K562 (cell line): ENCODE results near the gene FNBP1. TPM values are rescaled to one million over a fixed set of nuclear protein-coding genes. Genes with fewer than 3 reads are reported as not detected.

Source experiments
- ATAC-seq: fragments of 200-7000 bp; cut with Tn5 transposase; 3 replicates; pipeline ENCODE4 v1.9.1; 2020; ENCODE audit warnings: moderate library complexity
- BruUV-seq: library from RNA; stranded (reverse); fragments of 400-500 nt; replicated peaks from 2 replicates; lab custom pipeline; 2021; lab: Mats Ljungman, UMichigan
- CTCF ChIA-PET: fragments of 300-600 bp; formaldehyde crosslinking; extraction: SDS; loops from one replicate; lab custom pipeline; 2021; ENCODE audit warnings: low intra/inter-chr PET ratio; lab: Yijun Ruan, JAX
- POLR2A ChIA-PET: fragments of 300-600, 350-650 bp; sonication (Branson Sonifier 250); formaldehyde crosslinking; extraction: SDS; loops from one replicate; lab custom pipeline; 2021; ENCODE audit warnings: antibody characterized with exemption, inconsistent platforms; lab: Yijun Ruan, JAX
- DNase-seq, 4 experiments: peaks; one replicate each; pipeline versions ENCODE4 v3.0.0 to v3.0.0-alpha.2; 2011 to 2018; ENCODE audit warnings: low spot score in 3 of 4, mixed read lengths in 3 of 4; ENCODE audit errors: extremely low read depth in 1 of 4
- FAIRE-seq: peaks from 2 replicates; lab custom pipeline; 2011; peaks lifted over from hg19 to GRCh38; lab: Jason Lieb, UNC
- H2AFZ ChIP-seq: 2 replicates; pipeline ENCODE4 v1.6.0; 2011; ENCODE audit warnings: low read depth, low read length, control low read depth, inconsistent platforms
- H3K27ac ChIP-seq: fragments of 200-600 bp; 3 replicates; pipeline ENCODE4 v1.8.0; 2011; ENCODE audit warnings: low read depth, mild to moderate bottlenecking, control low read depth, inconsistent platforms, low read length, moderate library complexity, mixed read lengths; ENCODE audit errors: extremely low read depth
- H3K27me3 ChIP-seq, 2 experiments: fragments of 300-600 bp in 1 of 2; 2 replicates in 1 of 2; 3 replicates in 1 of 2; pipeline versions ENCODE4 v1.6.0 to v1.8.0; 2011; ENCODE audit warnings: inconsistent platforms in 2 of 2, low read length in 2 of 2, mild to moderate bottlenecking in 1 of 2, mixed read lengths in 1 of 2, moderate library complexity in 1 of 2; ENCODE audit not compliant: control insufficient read depth in 2 of 2, insufficient read depth in 2 of 2
- H3K36me3 ChIP-seq: fragments of 300-600 bp; 3 replicates; pipeline ENCODE4 v1.8.0; 2011; ENCODE audit warnings: mild to moderate bottlenecking, low read length, inconsistent platforms; ENCODE audit not compliant: control insufficient read depth, insufficient read depth
- H3K4me1 ChIP-seq, 2 experiments: fragments of 200-600 bp in 1 of 2; replicated peaks in 1 of 2; 2 replicates in 1 of 2; 3 replicates in 1 of 2; pipeline versions ENCODE4 v1.5.1 to v1.8.0; 2011; ENCODE audit warnings: inconsistent platforms in 2 of 2, low read length in 2 of 2, mild to moderate bottlenecking in 1 of 2, mixed read lengths in 1 of 2, moderate library complexity in 1 of 2; ENCODE audit not compliant: control insufficient read depth in 2 of 2, insufficient read depth in 2 of 2
- H3K4me2 ChIP-seq: 2 replicates; pipeline ENCODE4 v1.6.1; 2011; ENCODE audit warnings: low read length, control low read depth, inconsistent platforms, mixed read lengths; ENCODE audit not compliant: insufficient read depth
- H3K4me3 ChIP-seq: fragments of 200-600 bp; sonication (generic), shearing (Covaris generic); 2 replicates; pipeline ENCODE4 v1.5.1; 2016; ENCODE audit warnings: control low read depth, inconsistent platforms
- H3K79me2 ChIP-seq: fragments of 200-600 bp; 3 replicates; pipeline ENCODE4 v1.8.0; 2011; ENCODE audit warnings: low read length, inconsistent platforms; ENCODE audit not compliant: control insufficient read depth, insufficient read depth
- H3K9ac ChIP-seq, 2 experiments: 2 replicates each; pipeline versions ENCODE4 v1.6.0 to v1.6.1; 2011; ENCODE audit warnings: low read depth in 2 of 2, low read length in 2 of 2, control low read depth in 1 of 2, inconsistent platforms in 1 of 2, mild to moderate bottlenecking in 1 of 2, mixed read lengths in 1 of 2; ENCODE audit not compliant: insufficient read depth in 1 of 2
- H3K9me1 ChIP-seq: one replicate; pipeline ENCODE4 v1.6.0; 2011; ENCODE audit warnings: inconsistent platforms, mild to moderate bottlenecking, low read length, moderate library complexity; ENCODE audit not compliant: control insufficient read depth, insufficient read depth
- H3K9me3 ChIP-seq: replicated peaks from 2 replicates; pipeline ENCODE4 v1.5.1; 2011; ENCODE audit warnings: low read depth, low read length, inconsistent platforms; ENCODE audit not compliant: control insufficient read depth, insufficient read depth
- H4K20me1 ChIP-seq: replicated peaks from 2 replicates; pipeline ENCODE4 v1.6.1; 2011; ENCODE audit warnings: low read length, inconsistent platforms, mixed read lengths; ENCODE audit not compliant: control insufficient read depth, insufficient read depth
- ADNP ChIP-seq: fragments of 200-800 bp; sonication (Bioruptor generic); IDR thresholded peaks from 2 replicates; pipeline ENCODE4 v1.6.1; 2016; ENCODE audit warnings: missing genetic modification characterization, missing compliant biosample characterization
- CBFA2T2 ChIP-seq: fragments of 450-650 bp; conservative IDR thresholded peaks from 2 replicates; pipeline ENCODE4 v1.6.1; 2017; ENCODE audit warnings: mild to moderate bottlenecking
- DACH1 ChIP-seq: fragments of 450-650 bp; IDR thresholded peaks from 2 replicates; pipeline ENCODE4 v1.6.1; 2018; ENCODE audit not compliant: partially characterized antibody
- GATAD2B ChIP-seq: fragments of 450-650 bp; IDR thresholded peaks from 2 replicates; pipeline ENCODE4 v1.6.1; 2017; ENCODE audit warnings: mild to moderate bottlenecking, borderline replicate concordance
- KDM2B ChIP-seq: fragments of 250-450 bp; sonication (Bioruptor Pico); IDR thresholded peaks from 2 replicates; pipeline ENCODE4 v1.8.0; 2021; ENCODE audit warnings: mild to moderate bottlenecking, moderate library complexity
- KDM5B ChIP-seq: fragments of 200-600 bp; sonication (generic); IDR thresholded peaks from 2 replicates; pipeline ENCODE4 v1.6.1; 2012; ENCODE audit warnings: low read depth, mild to moderate bottlenecking, moderate library complexity, low read length, control low read depth, inconsistent platforms; ENCODE audit not compliant: insufficient replicate concordance
- MIER1 ChIP-seq: fragments of 450-650 bp; IDR thresholded peaks from 2 replicates; pipeline ENCODE4 v1.6.1; 2016; ENCODE audit warnings: antibody characterized with exemption, mild to moderate bottlenecking, low read depth
- NFIC ChIP-seq: fragments of 450-650 bp; IDR thresholded peaks from 2 replicates; pipeline ENCODE4 v1.6.1; 2017; ENCODE audit warnings: mild to moderate bottlenecking, inconsistent platforms
- NFXL1 ChIP-seq: fragments of 450-650 bp; formaldehyde crosslinking; IDR thresholded peaks from 2 replicates; pipeline ENCODE4 v1.4.0; 2021; ENCODE audit warnings: mild to moderate bottlenecking
- NR2C1 ChIP-seq, 2 experiments: fragments of 450-650 bp; IDR thresholded peaks; 2 replicates each; pipeline ENCODE4 v1.6.1; 2017; ENCODE audit warnings: mild to moderate bottlenecking in 2 of 2, antibody characterized with exemption in 1 of 2, inconsistent platforms in 1 of 2, missing compliant biosample characterization in 1 of 2, missing genetic modification characterization in 1 of 2
- TEAD2 ChIP-seq: fragments of 450-650 bp; IDR thresholded peaks from 2 replicates; pipeline ENCODE4 v1.6.1; 2016; ENCODE audit warnings: missing genetic modification characterization, control low read depth, missing compliant biosample characterization
- U2AF1 ChIP-seq: fragments of 200-400 bp; formaldehyde crosslinking; optimal IDR thresholded peaks from 2 replicates; pipeline ENCODE3; 2017; ENCODE audit warnings: mild to moderate bottlenecking, low read depth, low read length, moderate library complexity
- XRCC5 ChIP-seq: fragments of 200-400 bp; formaldehyde crosslinking; IDR thresholded peaks from 2 replicates; pipeline ENCODE4 v1.6.1; 2017; ENCODE audit warnings: low read depth, mild to moderate bottlenecking, low read length
- ZNF121 ChIP-seq: sonication (generic); formaldehyde crosslinking; conservative IDR thresholded peaks from 2 replicates; pipeline ENCODE4 v1.8.0; 2022; ENCODE audit warnings: missing genetic modification reagents
- ZNF263 ChIP-seq: sonication (generic); formaldehyde crosslinking; IDR thresholded peaks from 2 replicates; pipeline ENCODE4 v1.8.0; 2022; ENCODE audit warnings: mild to moderate bottlenecking, missing genetic modification reagents, borderline replicate concordance
- ZNF384 ChIP-seq: IDR thresholded peaks from 2 replicates; pipeline ENCODE4 v1.6.1; 2012; ENCODE audit warnings: low read depth, low read length, improper control_type of control experiment
- ZNF444 ChIP-seq: fragments of 250-450 bp; sonication (Bioruptor Pico); IDR thresholded peaks from 2 replicates; pipeline ENCODE4 v1.4.0; 2020; ENCODE audit warnings: mild to moderate bottlenecking, moderate library complexity
- ZNF764 ChIP-seq: fragments of 250-450 bp; sonication (Bioruptor Pico); IDR thresholded peaks from 2 replicates; pipeline ENCODE4 v1.4.0; 2020; ENCODE audit warnings: low read depth, mild to moderate bottlenecking, moderate library complexity
- WGBS: fragments of 100-300 bp; shearing (Covaris generic); methylation state at CpG from one replicate; pipeline ENCODE4 v1.1.6; 2016; ENCODE audit warnings: low coverage, mixed read lengths; ENCODE audit not compliant: insufficient coverage; ENCODE audit errors: missing lambda C conversion rate; 5-methylcytosine and 5-hydroxymethylcytosine counted together
- in situ Hi-C: fragments of 300-500 bp; cut with MboI; formaldehyde crosslinking; loops from 4 replicates; pipeline ENCODE4 v1.15.0; 2018; ENCODE audit warnings: inconsistent platforms, mixed read lengths
- intact Hi-C: fragments of 100-400 bp; cut with micrococcal nuclease; formaldehyde crosslinking; loops from 2 replicates; pipeline ENCODE4 v1.14.2; 2022
- polyA plus RNA-seq, 8 experiments: library from polyadenylated mRNA; depleted of rRNA in 4 of 8; stranded (reverse) in 5 of 8; unstranded in 3 of 8; fragments of >200 nt; fragmentation: Nextera tagmentation in 2 of 8; fragmentation: Illumina TruSeq in 1 of 8; extraction: Ambion mirVana in 2 of 8; extraction: Trizol in 1 of 8; gene quantifications; 2 replicates each; pipeline versions ENCODE4 v1.2.1 to v1.2.3, GENCODE V29; 2011 to 2014; ENCODE audit warnings: inconsistent platforms in 1 of 8, missing spikeins in 1 of 8
- total RNA-seq, 7 experiments: library from RNA; depleted of rRNA in 6 of 7; stranded (reverse); fragments of >200 nt in 6 of 7; fragmentation: Illumina TruSeq in 2 of 7; extraction: Trizol in 2 of 7; gene quantifications; 2 replicates each; pipeline versions ENCODE4 v1.2.1 to v1.2.3, GENCODE V29; 2011 to 2021; ENCODE audit warnings: low replicate concordance in 1 of 7
- TF ChIP-seq, protein P1 (sequence below): fragments of 450-650 bp; conservative IDR thresholded peaks from 2 replicates; pipeline ENCODE4 v1.6.1; 2016; ENCODE audit warnings: missing genetic modification characterization, low read depth, mild to moderate bottlenecking, missing compliant biosample characterization, moderate library complexity

The FNBP1 gene
- total and polyA plus RNA-seq, 9 of the 15 experiments (the other 6 are each of a cell fraction or from before 2014, with no cell fraction given): 1.8 to 14.9 (median 7.6) TPM

DNA sequence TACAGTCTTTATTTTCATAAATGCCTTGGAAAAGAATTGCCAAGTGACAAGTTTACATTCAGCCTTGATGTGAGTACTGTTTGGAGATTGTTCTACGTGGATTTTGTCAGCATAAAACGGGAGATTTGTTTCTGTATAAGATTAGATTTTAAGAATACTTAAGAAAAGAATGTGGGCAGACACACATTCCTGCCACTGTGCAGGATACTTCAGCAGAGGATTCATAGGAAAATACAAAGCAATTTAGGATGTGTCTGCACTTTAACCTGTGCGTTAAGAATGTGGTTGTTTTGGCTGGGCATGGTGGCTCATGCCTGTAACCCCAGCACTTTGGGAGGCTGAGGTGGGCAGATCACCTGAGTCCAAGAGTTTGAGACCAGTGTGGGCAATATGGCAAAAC lies 47.9 kb upstream of the FNBP1 start:
- Histone ChIP-seq H3K27ac (no peak overlapping the region), H3K27me3 (no peaks in the 10 kb centered on the region), H2AFZ (no peak overlapping the region), H3K4me2 (no peak overlapping the region), H3K9me1 (no peaks in the 10 kb centered on the region)
- CTCF ChIA-PET: no interaction called here
- WGBS: 82% methylated on average over 3 of the region's 3 CpGs
- in situ Hi-C loops: no loop called here
- BruUV-seq: no TSS peak
- TF ChIP-seq ZNF384 (no peak), KDM2B (CRISPR knock-in tag) (no peak), GATAD2B (no peak), CBFA2T2 (no peak), TEAD2 (tag) (no peak), NFXL1 (CRISPR knock-in tag) (no peak), KDM5B (no peak), ADNP (tag) (no peak), MIER1 (no peak), ZNF764 (CRISPR knock-in tag) (no peak), NFIC (no peak), U2AF1 (no peak), DACH1 (no peak), ZNF263 (CRISPR knock-in tag) (no peak), ZNF444 (CRISPR knock-in tag) (no peak), XRCC5 (no peak), NR2C1 (IDR thresholded peaks at IDR 0.05) (no peak), NR2C1 (tag; IDR thresholded peaks at IDR 0.05) (no peak), ZNF121 (CRISPR knock-in tag) (no peak)
- TF ChIP-seq, protein P1, sequence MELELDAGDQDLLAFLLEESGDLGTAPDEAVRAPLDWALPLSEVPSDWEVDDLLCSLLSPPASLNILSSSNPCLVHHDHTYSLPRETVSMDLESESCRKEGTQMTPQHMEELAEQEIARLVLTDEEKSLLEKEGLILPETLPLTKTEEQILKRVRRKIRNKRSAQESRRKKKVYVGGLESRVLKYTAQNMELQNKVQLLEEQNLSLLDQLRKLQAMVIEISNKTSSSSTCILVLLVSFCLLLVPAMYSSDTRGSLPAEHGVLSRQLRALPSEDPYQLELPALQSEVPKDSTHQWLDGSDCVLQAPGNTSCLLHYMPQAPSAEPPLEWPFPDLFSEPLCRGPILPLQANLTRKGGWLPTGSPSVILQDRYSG (tag): no peak
- TF ChIP-seq, all 486 proteins: peak for 0
- POLR2A ChIA-PET: no interaction called here
- Histone ChIP-seq H3K36me3 (peaks cover 63% of the 10 kb centered on the region), H3K9ac (no peak overlapping the region), H3K4me1 (no peaks in the 10 kb centered on the region), H3K79me2 (no peaks in the 10 kb centered on the region), H4K20me1 (no peaks in the 10 kb centered on the region), H3K4me3 (no peak overlapping the region), H3K9me3 (no peaks in the 10 kb centered on the region)
- FAIRE-seq (no peak), DNase-seq (no peak), ATAC-seq (no peak)
- intact Hi-C loops: no loop called here
